ENCODE measurements around the gene ACADS. TPM values are rescaled to one million over a fixed set of nuclear protein-coding genes. Genes with fewer than 3 reads are reported as not detected.

The ACADS gene
- total and polyA plus RNA-seq, 9 of the 15 experiments (the other 6 are each of a cell fraction or from before 2014, with no cell fraction given) = 0.06 to 20.3 (median 8.8) TPM

DNA sequence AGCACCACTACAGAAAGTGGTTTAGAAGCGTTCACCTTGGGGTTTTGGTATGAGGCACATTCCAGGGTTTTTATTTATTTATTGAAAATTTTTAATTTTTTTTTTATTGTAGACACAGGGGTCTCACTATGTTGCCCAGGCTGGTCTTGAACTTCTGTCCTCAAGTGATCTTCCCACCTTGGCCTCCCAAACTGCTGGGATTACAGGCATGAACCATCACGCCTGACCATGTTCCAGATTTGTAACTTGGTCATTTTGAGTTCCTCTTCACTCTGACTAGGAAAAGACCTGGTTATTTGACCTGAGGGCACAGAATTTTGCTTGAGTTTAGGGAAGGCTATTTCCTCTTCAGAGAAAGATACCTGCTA is 35.6 kb upstream of the ACADS start:
- no peak overlapping the region for H3K4me2 ChIP-seq (ENCODE audit: insufficient read depth, low read length)
- peaks cover 44% of the 10 kb centered on the region for H3K36me3 ChIP-seq (ENCODE audit: control insufficient read depth, insufficient read depth, low read length)
- intact Hi-C loops (cut with micrococcal nuclease) = no loop called here
- peaks cover 19% of the 10 kb centered on the region for H4K20me1 ChIP-seq (replicated peaks; ENCODE audit: control insufficient read depth, insufficient read depth, low read length)
- H3K9ac ChIP-seq (ENCODE audit: insufficient read depth in 1 of 2, low read depth in 2 of 2, low read length in 2 of 2) = no peak overlapping the region
- no peaks in the 10 kb centered on the region for H3K27me3 ChIP-seq (ENCODE audit: control insufficient read depth in 2 of 2, insufficient read depth in 2 of 2, low read length in 2 of 2)
- WGBS (ENCODE audit: insufficient coverage, low coverage, missing lambda C conversion rate) = 87% methylated on average over 2 of the region's 2 CpGs
- no peaks in the 10 kb centered on the region for H3K9me1 ChIP-seq (ENCODE audit: control insufficient read depth, insufficient read depth, low read length)
- FAIRE-seq (no peak), DNase-seq (ENCODE audit: extremely low read depth in 1 of 4, low spot score in 3 of 4) (no peak), ATAC-seq (no peak)
- BruUV-seq (replicated peaks) = no TSS peak
- H3K4me1 ChIP-seq (replicated peaks in 1 of 2; ENCODE audit: control insufficient read depth in 2 of 2, insufficient read depth in 2 of 2, low read length in 2 of 2) = peaks cover 17 to 19% of the 10 kb centered on the region in 2 experiments; a peak in 3 of 5 replicates
- no peak overlapping the region for H3K27ac ChIP-seq (ENCODE audit: extremely low read depth, low read depth, low read length)
- POLR2A ChIA-PET = interaction anchor here (0.8 to 3.3 kb wide), 3 partner anchors 8 to 16 kb away, joined by 3 to 10 read pairs (median 6); no protein-coding TSS in a partner anchor
- H2AFZ ChIP-seq (ENCODE audit: low read depth, low read length) = no peak overlapping the region
- peaks cover 65% of the 10 kb centered on the region for H3K79me2 ChIP-seq (ENCODE audit: control insufficient read depth, insufficient read depth, low read length)
- TF ChIP-seq, protein P1, sequence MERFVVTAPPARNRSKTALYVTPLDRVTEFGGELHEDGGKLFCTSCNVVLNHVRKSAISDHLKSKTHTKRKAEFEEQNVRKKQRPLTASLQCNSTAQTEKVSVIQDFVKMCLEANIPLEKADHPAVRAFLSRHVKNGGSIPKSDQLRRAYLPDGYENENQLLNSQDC (CRISPR knock-in tag; IDR thresholded peaks at IDR 0.05) = no peak
- no peaks in the 10 kb centered on the region for H3K9me3 ChIP-seq (replicated peaks; ENCODE audit: control insufficient read depth, insufficient read depth, low read depth, low read length)
- CTCF ChIA-PET (ENCODE audit: low intra/inter-chr PET ratio) = no interaction called here
- in situ Hi-C loops (cut with MboI) = no loop called here
- H3K4me3 ChIP-seq = no peak overlapping the region

DNA sequence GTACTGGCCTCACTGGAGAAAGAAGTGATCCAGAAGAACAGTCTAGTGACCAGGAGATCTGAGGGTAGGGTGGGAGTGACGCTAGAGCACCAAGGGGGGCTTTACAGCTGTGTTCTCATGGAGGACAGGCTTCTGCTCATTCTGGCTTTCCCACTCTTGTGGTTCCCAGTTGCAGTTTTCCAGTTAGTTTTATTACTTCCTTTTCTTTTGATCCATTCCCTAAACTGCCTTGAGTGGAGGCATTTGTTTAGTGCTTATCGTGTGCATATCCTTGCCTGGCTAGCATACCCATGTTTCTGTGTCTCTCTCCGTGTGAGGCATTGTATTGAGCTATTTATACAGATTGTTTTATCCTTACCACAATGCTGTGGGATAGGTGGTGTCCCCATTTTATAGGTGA is 34.6 kb upstream of the ACADS start:
- 71% methylated on average over 3 of the region's 3 CpGs for WGBS (ENCODE audit: insufficient coverage, low coverage, missing lambda C conversion rate)
- no peak for ATAC-seq
- H4K20me1 ChIP-seq (replicated peaks; ENCODE audit: control insufficient read depth, insufficient read depth, low read length) = peaks cover 19% of the 10 kb centered on the region
- H3K27me3 ChIP-seq (ENCODE audit: control insufficient read depth in 2 of 2, insufficient read depth in 2 of 2, low read length in 2 of 2) = no peaks in the 10 kb centered on the region
- in situ Hi-C loops (cut with MboI) (no loop called here), intact Hi-C loops (cut with micrococcal nuclease) (no loop called here)
- DNase-seq (ENCODE audit: extremely low read depth in 1 of 4, low spot score in 3 of 4) = no peak
- H3K9me3 ChIP-seq (replicated peaks; ENCODE audit: control insufficient read depth, insufficient read depth, low read depth, low read length) = no peaks in the 10 kb centered on the region
- no peak overlapping the region for H3K4me3 ChIP-seq
- H3K27ac ChIP-seq (ENCODE audit: extremely low read depth, low read depth, low read length) = no peak overlapping the region
- ChIA-PET POLR2A (interaction anchor here (3.3 kb wide), 1 partner anchor 12 kb away, joined by 10 read pairs; no protein-coding TSS in a partner anchor), CTCF (ENCODE audit: low intra/inter-chr PET ratio) (no interaction called here)
- H3K4me2 ChIP-seq (ENCODE audit: insufficient read depth, low read length) = no peak overlapping the region
- H3K4me1 ChIP-seq (replicated peaks in 1 of 2; ENCODE audit: control insufficient read depth in 2 of 2, insufficient read depth in 2 of 2, low read length in 2 of 2) = peaks cover 17 to 19% of the 10 kb centered on the region in 2 experiments; a peak in 3 of 5 replicates
- peaks cover 65% of the 10 kb centered on the region for H3K79me2 ChIP-seq (ENCODE audit: control insufficient read depth, insufficient read depth, low read length)
- no peaks in the 10 kb centered on the region for H3K9me1 ChIP-seq (ENCODE audit: control insufficient read depth, insufficient read depth, low read length)
- no peak overlapping the region for H3K9ac ChIP-seq (ENCODE audit: insufficient read depth in 1 of 2, low read depth in 2 of 2, low read length in 2 of 2)
- no peak overlapping the region for H2AFZ ChIP-seq (ENCODE audit: low read depth, low read length)
- no peak for FAIRE-seq
- BruUV-seq (replicated peaks) = no TSS peak
- peaks cover 53% of the 10 kb centered on the region for H3K36me3 ChIP-seq (ENCODE audit: control insufficient read depth, insufficient read depth, low read length)
- TF ChIP-seq RBM34 (IDR thresholded peaks at IDR 0.05; ENCODE audit: borderline replicate concordance, insufficient read depth, low read length) (no peak), ZNF695 (CRISPR knock-in tag; IDR thresholded peaks at IDR 0.05) (no peak), ZSCAN32 (CRISPR knock-in tag; IDR thresholded peaks at IDR 0.05) (no peak), ZKSCAN8 (CRISPR knock-in tag; IDR thresholded peaks at IDR 0.05) (no peak), C11orf30 (IDR thresholded peaks at IDR 0.05; ENCODE audit: low read depth) (no peak), CHD2 (IDR thresholded peaks at IDR 0.05; ENCODE audit: low read depth, low read length) (no peak)
- TF ChIP-seq, protein P2, sequence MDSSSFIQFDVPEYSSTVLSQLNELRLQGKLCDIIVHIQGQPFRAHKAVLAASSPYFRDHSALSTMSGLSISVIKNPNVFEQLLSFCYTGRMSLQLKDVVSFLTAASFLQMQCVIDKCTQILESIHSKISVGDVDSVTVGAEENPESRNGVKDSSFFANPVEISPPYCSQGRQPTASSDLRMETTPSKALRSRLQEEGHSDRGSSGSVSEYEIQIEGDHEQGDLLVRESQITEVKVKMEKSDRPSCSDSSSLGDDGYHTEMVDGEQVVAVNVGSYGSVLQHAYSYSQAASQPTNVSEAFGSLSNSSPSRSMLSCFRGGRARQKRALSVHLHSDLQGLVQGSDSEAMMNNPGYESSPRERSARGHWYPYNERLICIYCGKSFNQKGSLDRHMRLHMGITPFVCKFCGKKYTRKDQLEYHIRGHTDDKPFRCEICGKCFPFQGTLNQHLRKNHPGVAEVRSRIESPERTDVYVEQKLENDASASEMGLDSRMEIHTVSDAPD (CRISPR knock-in tag; IDR thresholded peaks at IDR 0.05) = no peak
- TF ChIP-seq, protein P3, sequence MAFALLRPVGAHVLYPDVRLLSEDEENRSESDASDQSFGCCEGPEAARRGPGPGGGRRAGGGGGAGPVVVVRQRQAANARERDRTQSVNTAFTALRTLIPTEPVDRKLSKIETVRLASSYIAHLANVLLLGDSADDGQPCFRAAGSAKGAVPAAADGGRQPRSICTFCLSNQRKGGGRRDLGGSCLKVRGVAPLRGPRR (CRISPR knock-in tag; IDR thresholded peaks at IDR 0.05) = no peak
- TF ChIP-seq, protein P4, sequence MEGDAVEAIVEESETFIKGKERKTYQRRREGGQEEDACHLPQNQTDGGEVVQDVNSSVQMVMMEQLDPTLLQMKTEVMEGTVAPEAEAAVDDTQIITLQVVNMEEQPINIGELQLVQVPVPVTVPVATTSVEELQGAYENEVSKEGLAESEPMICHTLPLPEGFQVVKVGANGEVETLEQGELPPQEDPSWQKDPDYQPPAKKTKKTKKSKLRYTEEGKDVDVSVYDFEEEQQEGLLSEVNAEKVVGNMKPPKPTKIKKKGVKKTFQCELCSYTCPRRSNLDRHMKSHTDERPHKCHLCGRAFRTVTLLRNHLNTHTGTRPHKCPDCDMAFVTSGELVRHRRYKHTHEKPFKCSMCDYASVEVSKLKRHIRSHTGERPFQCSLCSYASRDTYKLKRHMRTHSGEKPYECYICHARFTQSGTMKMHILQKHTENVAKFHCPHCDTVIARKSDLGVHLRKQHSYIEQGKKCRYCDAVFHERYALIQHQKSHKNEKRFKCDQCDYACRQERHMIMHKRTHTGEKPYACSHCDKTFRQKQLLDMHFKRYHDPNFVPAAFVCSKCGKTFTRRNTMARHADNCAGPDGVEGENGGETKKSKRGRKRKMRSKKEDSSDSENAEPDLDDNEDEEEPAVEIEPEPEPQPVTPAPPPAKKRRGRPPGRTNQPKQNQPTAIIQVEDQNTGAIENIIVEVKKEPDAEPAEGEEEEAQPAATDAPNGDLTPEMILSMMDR (IDR thresholded peaks at IDR 0.05 in 2 of 3, conservative IDR thresholded peaks at IDR 0.05 in 1 of 3; ENCODE audit: insufficient read depth in 2 of 3, low read depth in 1 of 3, low read length in 3 of 3) = no peak
- TF ChIP-seq, protein P5, sequence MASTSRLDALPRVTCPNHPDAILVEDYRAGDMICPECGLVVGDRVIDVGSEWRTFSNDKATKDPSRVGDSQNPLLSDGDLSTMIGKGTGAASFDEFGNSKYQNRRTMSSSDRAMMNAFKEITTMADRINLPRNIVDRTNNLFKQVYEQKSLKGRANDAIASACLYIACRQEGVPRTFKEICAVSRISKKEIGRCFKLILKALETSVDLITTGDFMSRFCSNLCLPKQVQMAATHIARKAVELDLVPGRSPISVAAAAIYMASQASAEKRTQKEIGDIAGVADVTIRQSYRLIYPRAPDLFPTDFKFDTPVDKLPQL (IDR thresholded peaks at IDR 0.05; ENCODE audit: extremely low read depth, insufficient read length) = no peak

All from K562 (cell line).